Heart left ventricle (tissue), 13 donors: ENCODE results near the gene CCBE1.

Source experiments
- CTCF ChIP-seq, 12 donors: fragments of 200-600 bp; sonication (generic) in 4 of 12; IDR thresholded peaks; one replicate each; pipeline versions ENCODE4 v1.5.0 to v1.8.0; 2018 to 2022; ENCODE audit warnings: antibody characterized with exemption in 12 of 12, mild to moderate bottlenecking in 5 of 12
- POLR2A ChIP-seq, 2 donors: fragments of 450-650 bp; IDR thresholded peaks; one replicate each; pipeline ENCODE4 v1.6.1; 2017; ENCODE audit warnings: antibody characterized with exemption in 2 of 2, mild to moderate bottlenecking in 2 of 2, moderate library complexity in 2 of 2
- donor health status: ischemic (EF 13 %, LVEDD 7.1; RV severe dilation, severe dysfunction).
- donor health status: DM: no; HTN: yes; CAD: no.
- donor health status: DM: no; HTN: no; CAD: no.
- donor health status: ischemic (EF 25% LVEDD 6.9; RV normal size, moderate dysfunction).
- donor health status: ischemic (EF 25% LVEDD 5.7; RV mildly dilated, moderate dysfunction).
- donor health status: ischemic (EF 35%, LVEDD 5.7; RV mildly dilated, moderate dysfunction).
- donor health status: nonischemic (EF 11% LVEDD 7.7; RV severe dilation, severe dysfunction).
- donor health status: DM: yes; HTN: yes; CAD: no.
- donor health status: PGD.
- donor health status: ischemic (EF 29% LVEDD 5.4; RV normal size, mild dysfunction).
- donor health status: nonischemic (EF 23%, LVEDD 6.1; RV moderate dilation, normal function).

- TF ChIP-seq CTCF (IDR thresholded peaks at IDR 0.05) (no peak), POLR2A (IDR thresholded peaks at IDR 0.05) (no peak)
These were observed 1.7 kb downstream of the CCBE1 start for GRCh38 chr18:59695551-59695950.
